ENCODE data around the gene RALGDS. TPM values are rescaled to one million over a fixed set of nuclear protein-coding genes. Genes with fewer than 3 reads are reported as not detected.

RALGDS gene
- total and polyA plus RNA-seq, 2 of the 4 experiments (the other 2 are of a cell fraction), result 13.1 to 36.9 TPM

DNA sequence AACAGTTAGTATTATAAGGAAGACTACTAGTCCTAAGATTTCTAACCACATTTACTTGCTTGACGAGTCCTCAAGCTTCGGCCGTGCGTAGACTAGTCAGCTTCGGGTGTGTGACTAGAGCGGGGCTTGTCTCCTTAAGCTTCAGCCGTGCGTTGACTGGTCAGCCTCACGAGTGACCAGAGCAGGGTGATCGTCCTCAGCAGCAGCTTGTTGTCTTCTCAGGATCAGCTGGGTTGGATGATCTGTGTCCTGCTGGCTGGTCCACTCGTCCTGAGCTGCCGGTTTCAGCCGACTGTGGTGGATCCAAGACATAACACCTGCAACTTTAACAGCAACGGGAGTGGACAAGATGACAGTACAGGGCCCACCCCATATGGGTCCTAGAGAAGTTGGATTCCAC is 42.6 kb downstream of the RALGDS start:
- CTCF ChIA-PET, result no interaction called here
- BruUV-seq (replicated peaks), result no TSS peak

More for the DNA sequence above, 42.6 kb downstream of the RALGDS start:
- H2BK15ac ChIP-seq (ENCODE audit: low read depth, low read length), result no peak overlapping the region
- no peak overlapping the region for H3K4me2 ChIP-seq (ENCODE audit: low read depth, low read length)
- POLR2A ChIA-PET (ENCODE audit: unreplicated experiment), result no interaction called here
- TF ChIP-seq MAZ (IDR thresholded peaks at IDR 0.05; ENCODE audit: borderline replicate concordance, low read depth, low read length), result no peak
- no peak for TF ChIP-seq CEBPB (IDR thresholded peaks at IDR 0.05; ENCODE audit: low read depth, low read length)
- no peak for TF ChIP-seq ELK1 (IDR thresholded peaks at IDR 0.05; ENCODE audit: borderline replicate concordance, low read depth, low read length)
- no peak for TF ChIP-seq RFX5 (IDR thresholded peaks at IDR 0.05; ENCODE audit: low read depth, low read length)
- TF ChIP-seq RAD21 (IDR thresholded peaks at IDR 0.05; ENCODE audit: low read length), result no peak
- no peak for TF ChIP-seq CHD1 (IDR thresholded peaks at IDR 0.05; ENCODE audit: low read depth, low read length)
- TF ChIP-seq NFE2L2 (IDR thresholded peaks at IDR 0.05; ENCODE audit: low read depth, low read length), result no peak
- TF ChIP-seq RCOR1 (IDR thresholded peaks at IDR 0.05; ENCODE audit: insufficient replicate concordance, low read length), result no peak
- no peak for TF ChIP-seq MAFK (IDR thresholded peaks at IDR 0.05; ENCODE audit: low read depth, low read length)
- no peak for TF ChIP-seq POLR2A (IDR thresholded peaks at IDR 0.05; ENCODE audit: low read depth, low read length)
- no peak for TF ChIP-seq MXI1 (IDR thresholded peaks at IDR 0.05; ENCODE audit: borderline replicate concordance, low read depth, low read length)
- no peak for TF ChIP-seq FOS (IDR thresholded peaks at IDR 0.05; ENCODE audit: low read depth, low read length)
- no peak for TF ChIP-seq USF2 (IDR thresholded peaks at IDR 0.05; ENCODE audit: low read depth, low read length)
- no peak for TF ChIP-seq BHLHE40 (IDR thresholded peaks at IDR 0.05; ENCODE audit: low read depth, low read length)
- TF ChIP-seq, protein P1, sequence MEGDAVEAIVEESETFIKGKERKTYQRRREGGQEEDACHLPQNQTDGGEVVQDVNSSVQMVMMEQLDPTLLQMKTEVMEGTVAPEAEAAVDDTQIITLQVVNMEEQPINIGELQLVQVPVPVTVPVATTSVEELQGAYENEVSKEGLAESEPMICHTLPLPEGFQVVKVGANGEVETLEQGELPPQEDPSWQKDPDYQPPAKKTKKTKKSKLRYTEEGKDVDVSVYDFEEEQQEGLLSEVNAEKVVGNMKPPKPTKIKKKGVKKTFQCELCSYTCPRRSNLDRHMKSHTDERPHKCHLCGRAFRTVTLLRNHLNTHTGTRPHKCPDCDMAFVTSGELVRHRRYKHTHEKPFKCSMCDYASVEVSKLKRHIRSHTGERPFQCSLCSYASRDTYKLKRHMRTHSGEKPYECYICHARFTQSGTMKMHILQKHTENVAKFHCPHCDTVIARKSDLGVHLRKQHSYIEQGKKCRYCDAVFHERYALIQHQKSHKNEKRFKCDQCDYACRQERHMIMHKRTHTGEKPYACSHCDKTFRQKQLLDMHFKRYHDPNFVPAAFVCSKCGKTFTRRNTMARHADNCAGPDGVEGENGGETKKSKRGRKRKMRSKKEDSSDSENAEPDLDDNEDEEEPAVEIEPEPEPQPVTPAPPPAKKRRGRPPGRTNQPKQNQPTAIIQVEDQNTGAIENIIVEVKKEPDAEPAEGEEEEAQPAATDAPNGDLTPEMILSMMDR (conservative IDR thresholded peaks at IDR 0.05; ENCODE audit: low read depth, low read length), result no peak
- no peak overlapping the region for H3K14ac ChIP-seq (replicated peaks; ENCODE audit: low read depth, low read length)
- DNase-seq (no peak), ATAC-seq (ENCODE audit: low read depth) (no peak)
- no peaks in the 10 kb centered on the region for H3K9me3 ChIP-seq (ENCODE audit: control insufficient read depth, insufficient read depth, low read length)
- H4K8ac ChIP-seq (ENCODE audit: low read depth in 2 of 2, low read length in 2 of 2), result no peak overlapping the region
- 80% methylated on average over 5 of the region's 14 CpGs; no CpG with 5 or more reads in 1 of the 2 experiments for WGBS, 2 experiments (ENCODE audit: extremely low coverage in 2 of 2, insufficient read length in 1 of 2)
- H3K23ac ChIP-seq (ENCODE audit: low read depth, low read length), result no peak overlapping the region
- dilution Hi-C loops (cut with HindIII; ENCODE audit: low sequenced_read_pairs, unreplicated experiment) (no loop called here), in situ Hi-C loops (cut with MboI; ENCODE audit: low sequenced_read_pairs) (no loop called here), intact Hi-C loops (cut with micrococcal nuclease) (no loop called here)
- no peak overlapping the region for H2AK9ac ChIP-seq (replicated peaks; ENCODE audit: low read depth, low read length, poor library complexity)
- no peak overlapping the region for H4K91ac ChIP-seq (ENCODE audit: insufficient read depth, low read depth, low read length)
- no peak overlapping the region for H3K27ac ChIP-seq (ENCODE audit: insufficient read depth, low read length)
- no peak overlapping the region for H4K5ac ChIP-seq (ENCODE audit: low read depth, low read length)
- no peak overlapping the region for H2BK5ac ChIP-seq (ENCODE audit: low read depth, low read length, poor library complexity, severe bottlenecking)
- H3K4me1 ChIP-seq (ENCODE audit: control insufficient read depth, insufficient read depth, low read length), result peaks cover 7% of the 10 kb centered on the region
- no peaks in the 10 kb centered on the region for H3K9me1 ChIP-seq (ENCODE audit: insufficient read depth, low read length)
- H3K27me3 ChIP-seq (ENCODE audit: control insufficient read depth, insufficient read depth, low read length), result peaks cover 28% of the 10 kb centered on the region
- H3K4me3 ChIP-seq (ENCODE audit: insufficient read depth, low read depth, low read length), result no peak overlapping the region
- H4K20me1 ChIP-seq (ENCODE audit: insufficient read depth, low read length), result peaks cover 11% of the 10 kb centered on the region; the same call in 1 of the 2 replicates
- H2AK5ac ChIP-seq (ENCODE audit: low read depth, low read length), result no peak overlapping the region
- no peak overlapping the region for H3K4ac ChIP-seq (ENCODE audit: low read depth, low read length)
- no peak overlapping the region for H2AFZ ChIP-seq (replicated peaks; ENCODE audit: low read length, poor library complexity)
- H3K18ac ChIP-seq (ENCODE audit: low read depth, low read length), result no peak overlapping the region
- H2BK120ac ChIP-seq (ENCODE audit: low read depth, low read length), result no peak overlapping the region
- no peak overlapping the region for H3K56ac ChIP-seq (ENCODE audit: extremely low read depth, insufficient read depth, low read length)
- H3K36me3 ChIP-seq (ENCODE audit: control insufficient read depth, insufficient read depth, low read length), result no peaks in the 10 kb centered on the region
- H3K79me1 ChIP-seq (ENCODE audit: low read depth in 1 of 2, low read length in 2 of 2), result no peaks in the 10 kb centered on the region
- no peak overlapping the region for H2BK20ac ChIP-seq (ENCODE audit: low read depth, low read length)
- no peak overlapping the region for H3K9ac ChIP-seq (ENCODE audit: low read depth, low read length)

Data from IMR-90 (cell line).